K562 (cell line): ENCODE data around the gene ERAL1. TPM values are rescaled to one million over a fixed set of nuclear protein-coding genes. Genes with fewer than 3 reads are reported as not detected.

ENCODE experiments used
- ARNT ChIP-seq, 2 experiments: fragments of 450-650 bp; IDR thresholded peaks; 2 replicates each; pipeline ENCODE4 v1.6.1; 2016; ENCODE audit warnings: mild to moderate bottlenecking in 1 of 2
- BRD9 ChIP-seq: fragments of 450-650 bp; IDR thresholded peaks from 2 replicates; pipeline ENCODE4 v1.6.1; 2018; ENCODE audit warnings: low read depth; ENCODE audit not compliant: partially characterized antibody
- CCNT2 ChIP-seq: IDR thresholded peaks from 2 replicates; pipeline ENCODE4 v1.6.1; 2011; ENCODE audit warnings: borderline replicate concordance, low read depth, mild to moderate bottlenecking, moderate library complexity, mixed read lengths, low read length; ENCODE audit not compliant: insufficient read length; ENCODE audit errors: extremely low read depth
- EGR1 ChIP-seq: fragments of 450-650 bp; conservative IDR thresholded peaks from 2 replicates; pipeline ENCODE4 v1.6.1; 2017; ENCODE audit warnings: mild to moderate bottlenecking
- ETV5 ChIP-seq: sonication (generic); formaldehyde crosslinking; IDR thresholded peaks from 2 replicates; pipeline ENCODE4 v1.4.0; 2020; ENCODE audit warnings: low read depth, mild to moderate bottlenecking, missing genetic modification reagents
- FOXA3 ChIP-seq, 2 experiments: fragments of 450-650 bp in 1 of 2; sonication (generic) in 1 of 2; formaldehyde crosslinking; IDR thresholded peaks in 1 of 2; conservative IDR thresholded peaks in 1 of 2; 2 replicates each; pipeline versions ENCODE4 v1.4.0 to v1.8.0; 2020 to 2022; ENCODE audit warnings: mild to moderate bottlenecking in 2 of 2, missing genetic modification reagents in 1 of 2
- KDM1A ChIP-seq, 2 experiments: fragments of 450-650 bp; IDR thresholded peaks; 2 replicates each; pipeline ENCODE4 v1.6.1; 2016; ENCODE audit warnings: mild to moderate bottlenecking in 2 of 2
- KHSRP ChIP-seq: fragments of 450-650 bp; IDR thresholded peaks from 2 replicates; pipeline ENCODE4 v1.6.1; 2017
- KLF13 ChIP-seq: fragments of 450-650 bp; IDR thresholded peaks from 2 replicates; pipeline ENCODE4 v1.6.1; 2016; ENCODE audit warnings: missing genetic modification characterization, low read depth, mild to moderate bottlenecking, missing compliant biosample characterization, moderate library complexity, borderline replicate concordance
- MCM7 ChIP-seq, 2 experiments: fragments of 450-650 bp; IDR thresholded peaks; 2 replicates each; pipeline ENCODE4 v1.6.1; 2016 to 2018
- NFIC ChIP-seq: fragments of 450-650 bp; IDR thresholded peaks from 2 replicates; pipeline ENCODE4 v1.6.1; 2017; ENCODE audit warnings: mild to moderate bottlenecking, inconsistent platforms
- NRF1 ChIP-seq, 2 experiments: fragments of 450-650 bp; IDR thresholded peaks in 1 of 2; conservative IDR thresholded peaks in 1 of 2; 2 replicates each; pipeline ENCODE4 v1.6.1; 2014; ENCODE audit warnings: mild to moderate bottlenecking in 2 of 2
- OTX1 ChIP-seq: fragments of 450-650 bp; formaldehyde crosslinking; IDR thresholded peaks from 2 replicates; pipeline ENCODE4 v1.4.0; 2022; ENCODE audit warnings: mild to moderate bottlenecking
- PHF8 ChIP-seq: fragments of 200-600 bp; sonication (generic); IDR thresholded peaks from 2 replicates; pipeline ENCODE4 v1.6.1; 2012; ENCODE audit warnings: mixed run types, mild to moderate bottlenecking, inconsistent platforms, low read length, moderate library complexity, borderline replicate concordance
- PML ChIP-seq: IDR thresholded peaks from 2 replicates; pipeline ENCODE4 v1.6.1; 2012; ENCODE audit warnings: low read length, inconsistent platforms
- PTBP1 ChIP-seq: fragments of 200-400 bp; formaldehyde crosslinking; IDR thresholded peaks from 2 replicates; pipeline ENCODE4 v1.6.1; 2017; ENCODE audit warnings: low read depth, low read length
- SAP30 ChIP-seq: fragments of 200-600 bp; sonication (generic); IDR thresholded peaks from 2 replicates; pipeline ENCODE4 v1.6.1; 2012; ENCODE audit warnings: borderline replicate concordance, low read depth, mild to moderate bottlenecking, moderate library complexity, low read length, control low read depth, inconsistent platforms; ENCODE audit not compliant: insufficient read depth, poor library complexity, severe bottlenecking
- SMAD4 ChIP-seq: fragments of 250-450 bp; sonication (Bioruptor Pico); conservative IDR thresholded peaks from 2 replicates; pipeline ENCODE4 v1.8.0; 2021; ENCODE audit warnings: inconsistent platforms, mild to moderate bottlenecking, moderate library complexity
- SMARCA5 ChIP-seq: fragments of 450-650 bp; IDR thresholded peaks from 2 replicates; pipeline ENCODE4 v1.6.1; 2016
- SOX6 ChIP-seq: fragments of 450-650 bp; IDR thresholded peaks from 2 replicates; pipeline ENCODE4 v1.6.1; 2014; ENCODE audit warnings: mild to moderate bottlenecking
- TEAD2 ChIP-seq: fragments of 450-650 bp; IDR thresholded peaks from 2 replicates; pipeline ENCODE4 v1.6.1; 2016; ENCODE audit warnings: missing genetic modification characterization, control low read depth, missing compliant biosample characterization
- TFAM ChIP-seq: fragments of 250-450 bp; sonication (Bioruptor Pico); conservative IDR thresholded peaks from 2 replicates; pipeline ENCODE4 v1.5.0; 2021; ENCODE audit warnings: mild to moderate bottlenecking, moderate library complexity
- ZBTB12 ChIP-seq: fragments of 250-450 bp; sonication (Bioruptor Pico); IDR thresholded peaks from 2 replicates; pipeline ENCODE4 v1.4.0; 2020
- ZBTB17 ChIP-seq: fragments of 450-650 bp; formaldehyde crosslinking; IDR thresholded peaks from 2 replicates; pipeline ENCODE4 v1.4.0; 2020; ENCODE audit warnings: mild to moderate bottlenecking
- ZKSCAN1 ChIP-seq: fragments of 150-350 bp; IDR thresholded peaks from 2 replicates; pipeline ENCODE4 v1.6.1; 2016; ENCODE audit warnings: low read depth, low read length
- ZNF175 ChIP-seq: fragments of 200-800 bp; sonication (Bioruptor generic); IDR thresholded peaks from 2 replicates; pipeline ENCODE4 v1.6.1; 2016; ENCODE audit warnings: low read depth, mild to moderate bottlenecking, missing genetic modification characterization, missing compliant biosample characterization
- ZNF3 ChIP-seq: fragments of 250-450 bp; sonication (Bioruptor Pico); IDR thresholded peaks from 2 replicates; pipeline ENCODE4 v1.5.0; 2021; ENCODE audit warnings: mild to moderate bottlenecking, moderate library complexity
- ZNF668 ChIP-seq: fragments of 250-450 bp; sonication (Bioruptor Pico); IDR thresholded peaks from 2 replicates; pipeline ENCODE4 v1.8.0; 2022; ENCODE audit warnings: mild to moderate bottlenecking, inconsistent platforms
- ZNF75A ChIP-seq: fragments of 450-650 bp; formaldehyde crosslinking; IDR thresholded peaks from 2 replicates; pipeline ENCODE4 v1.4.0; 2020; ENCODE audit warnings: mild to moderate bottlenecking
- polyA plus RNA-seq, 8 experiments: library from polyadenylated mRNA; depleted of rRNA in 4 of 8; stranded (reverse) in 5 of 8; unstranded in 3 of 8; fragments of >200 nt; fragmentation: Nextera tagmentation in 2 of 8; fragmentation: Illumina TruSeq in 1 of 8; extraction: Ambion mirVana in 2 of 8; extraction: Trizol in 1 of 8; gene quantifications; 2 replicates each; pipeline versions ENCODE4 v1.2.1 to v1.2.3, GENCODE V29; 2011 to 2014; ENCODE audit warnings: inconsistent platforms in 1 of 8, missing spikeins in 1 of 8
- total RNA-seq, 7 experiments: library from RNA; depleted of rRNA in 6 of 7; stranded (reverse); fragments of >200 nt in 6 of 7; fragmentation: Illumina TruSeq in 2 of 7; extraction: Trizol in 2 of 7; gene quantifications; 2 replicates each; pipeline versions ENCODE4 v1.2.1 to v1.2.3, GENCODE V29; 2011 to 2021; ENCODE audit warnings: low replicate concordance in 1 of 7
- TF ChIP-seq, protein P1 (sequence below): sonication (generic); formaldehyde crosslinking; IDR thresholded peaks from 2 replicates; pipeline ENCODE4 v1.5.0; 2020; ENCODE audit warnings: missing genetic modification reagents

Gene ERAL1
- total and polyA plus RNA-seq, 9 of the 15 experiments (the other 6 are each of a cell fraction or from before 2014, with no cell fraction given): 37.5 to 351 (median 106) TPM

DNA sequence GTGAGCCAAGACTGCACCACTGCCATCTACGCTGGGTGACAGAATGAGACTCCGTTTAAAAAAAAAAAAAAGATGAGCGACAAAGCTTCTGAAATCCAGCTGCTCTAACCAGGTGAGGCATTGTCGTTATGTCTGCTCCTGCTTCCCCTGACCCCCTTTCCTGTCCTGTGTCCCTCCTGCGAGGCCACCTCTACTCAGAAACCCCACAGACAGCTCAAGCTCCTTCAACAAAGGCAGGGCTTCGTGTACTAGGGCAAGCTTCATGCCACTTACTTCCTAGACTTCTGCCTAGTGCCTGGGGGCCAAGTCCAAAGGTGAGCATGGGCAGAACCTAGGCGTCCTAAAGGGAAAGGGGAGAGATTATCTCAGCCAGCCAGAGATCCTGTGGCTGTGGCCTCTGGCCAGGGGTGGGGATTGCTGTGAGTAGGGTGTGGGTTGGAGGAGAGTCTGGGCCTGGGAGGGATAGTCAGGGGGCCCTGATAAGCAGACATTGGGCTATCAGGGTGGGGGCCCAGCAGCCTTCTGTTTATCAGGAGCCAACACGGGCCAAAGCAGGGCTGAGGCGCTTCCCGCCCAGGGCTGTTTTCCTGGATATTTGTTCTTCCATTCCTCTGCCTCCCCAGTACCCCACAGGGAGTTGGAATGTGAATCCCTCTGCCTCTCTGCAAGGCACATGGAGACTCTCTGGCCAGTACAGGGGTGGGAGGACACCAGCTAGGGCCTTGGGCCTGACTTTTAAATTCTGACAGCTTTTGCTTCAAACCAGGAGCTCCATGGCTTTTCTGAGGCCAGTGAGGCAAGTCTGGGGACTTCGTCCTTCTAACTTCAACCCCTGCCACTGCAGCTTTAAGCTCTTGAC, 10.4 kb downstream of the ERAL1 start (continued):
- TF ChIP-seq TFAM (CRISPR knock-in tag) (no peak), ZNF668 (CRISPR knock-in tag) (peak; percentile 87; the same call in 1 of the 2 replicates), ARNT (IDR thresholded peaks at IDR 0.05) (peak; percentile 95 to 99), ZNF75A (CRISPR knock-in tag) (peak; percentile 57; the same call in 1 of the 2 replicates), BRD9 (peak; percentile 52), NFIC (peak; percentile 99), ZNF3 (CRISPR knock-in tag) (no peak), ETV5 (CRISPR knock-in tag) (peak; percentile 89), PTBP1 (peak; percentile 94), PHF8 (peak; percentile 20; the same call in 1 of the 2 replicates), CCNT2 (peak; percentile 100), EGR1 (peak; percentile 91), ZBTB12 (CRISPR knock-in tag) (peak; percentile 55), KLF13 (tag) (peak; percentile 65), SMAD4 (CRISPR knock-in tag) (peak; percentile 99), SMARCA5 (0 out of 2 replicates have a peak, but pooled peaks have one; percentile 10), TEAD2 (tag) (no peak), PML (peak; percentile 99), ZBTB17 (CRISPR knock-in tag) (peak; percentile 87), NRF1 (conservative IDR thresholded peaks at IDR 0.05 in 1 of 2, IDR thresholded peaks at IDR 0.05 in 1 of 2) (peak; percentile 77 to 81), KDM1A (IDR thresholded peaks at IDR 0.05) (peak; percentile 99), FOXA3 (CRISPR knock-in tag; conservative IDR thresholded peaks at IDR 0.05 in 1 of 2, IDR thresholded peaks at IDR 0.05 in 1 of 2) (peak; percentile 48 to 59; a peak in 2 of 4 replicates), MCM7 (IDR thresholded peaks at IDR 0.05) (peak in 1 of 2 experiments; percentile 98; a peak in 2 of 4 replicates), ZNF175 (CRISPR knock-in tag) (peak; percentile 95), KHSRP (peak; percentile 93), OTX1 (CRISPR knock-in tag) (0 out of 2 replicates have a peak, but pooled peaks have one; percentile 20), SAP30 (no peak), ZKSCAN1 (peak; percentile 90), SOX6 (peak; percentile 99)
- TF ChIP-seq, protein P1, sequence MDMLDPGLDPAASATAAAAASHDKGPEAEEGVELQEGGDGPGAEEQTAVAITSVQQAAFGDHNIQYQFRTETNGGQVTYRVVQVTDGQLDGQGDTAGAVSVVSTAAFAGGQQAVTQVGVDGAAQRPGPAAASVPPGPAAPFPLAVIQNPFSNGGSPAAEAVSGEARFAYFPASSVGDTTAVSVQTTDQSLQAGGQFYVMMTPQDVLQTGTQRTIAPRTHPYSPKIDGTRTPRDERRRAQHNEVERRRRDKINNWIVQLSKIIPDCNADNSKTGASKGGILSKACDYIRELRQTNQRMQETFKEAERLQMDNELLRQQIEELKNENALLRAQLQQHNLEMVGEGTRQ: no peak
